CD14-positive monocyte (primary cell): ENCODE measurements around the gene FAM210B. TPM values are rescaled to one million over a fixed set of nuclear protein-coding genes. Genes with fewer than 3 reads are reported as not detected.

Experiments
- DNase-seq, 3 donors: peaks; one replicate each; pipeline ENCODE4 v3.0.0-alpha.2; 2011 to 2022
- H2AFZ ChIP-seq: 2 replicates; pipeline ENCODE4 v1.6.0; 2012; ENCODE audit warnings: mild to moderate bottlenecking, low read depth, low read length, inconsistent platforms; ENCODE audit not compliant: insufficient read depth, poor library complexity, severe bottlenecking
- H3K27ac ChIP-seq, 2 donors: 1 replicate in 1 of 2; 2 replicates in 1 of 2; pipeline ENCODE4 v1.5.1; 2012 to 2013; ENCODE audit warnings: low read length in 2 of 2, control low read depth in 1 of 2, inconsistent platforms in 1 of 2, low read depth in 1 of 2, mild to moderate bottlenecking in 1 of 2
- H3K27me3 ChIP-seq, 2 donors: one replicate each; pipeline versions ENCODE4 v1.6.0 to v1.6.1; 2011 to 2013; ENCODE audit warnings: low read length in 2 of 2; ENCODE audit not compliant: control insufficient read depth in 2 of 2, insufficient read depth in 2 of 2
- H3K36me3 ChIP-seq, 2 donors: replicated peaks in 1 of 2; 1 replicate in 1 of 2; 2 replicates in 1 of 2; pipeline versions ENCODE4 v1.5.1 to v1.6.1; 2012 to 2013; ENCODE audit warnings: low read length in 2 of 2, control low read depth in 1 of 2, inconsistent platforms in 1 of 2, mild to moderate bottlenecking in 1 of 2; ENCODE audit not compliant: insufficient read depth in 2 of 2, control insufficient read depth in 1 of 2
- H3K4me1 ChIP-seq, 2 donors: 1 replicate in 1 of 2; 2 replicates in 1 of 2; pipeline versions ENCODE4 v1.5.1 to v1.6.1; 2012 to 2013; ENCODE audit warnings: low read length in 2 of 2, control low read depth in 1 of 2, inconsistent platforms in 1 of 2, mild to moderate bottlenecking in 1 of 2, moderate library complexity in 1 of 2; ENCODE audit not compliant: insufficient read depth in 2 of 2, control insufficient read depth in 1 of 2
- H3K4me2 ChIP-seq: replicated peaks from 2 replicates; pipeline ENCODE3; 2012; ENCODE audit warnings: low read length, moderate library complexity, mild to moderate bottlenecking; ENCODE audit not compliant: poor library complexity, severe bottlenecking; ENCODE audit errors: extremely low read depth
- H3K4me3 ChIP-seq, 3 experiments: fragments of 200-600 bp in 1 of 3; sonication (generic) in 1 of 3; replicated peaks in 1 of 3; 1 replicate in 2 of 3; 2 replicates in 1 of 3; pipeline ENCODE4 v1.5.1; 2011 to 2013; ENCODE audit warnings: low read length in 3 of 3, mild to moderate bottlenecking in 3 of 3, control low read depth in 2 of 3, low read depth in 2 of 3, inconsistent platforms in 1 of 3, moderate library complexity in 1 of 3
- H3K79me2 ChIP-seq: 2 replicates; pipeline ENCODE4 v1.6.0; 2012; ENCODE audit warnings: mild to moderate bottlenecking, control low read depth, inconsistent platforms, low read length, moderate library complexity; ENCODE audit not compliant: insufficient read depth
- H3K9ac ChIP-seq: 2 replicates; pipeline ENCODE4 v1.6.0; 2017; ENCODE audit warnings: low read length, mild to moderate bottlenecking; ENCODE audit not compliant: insufficient read depth, poor library complexity, severe bottlenecking
- H3K9me3 ChIP-seq, 2 donors: replicated peaks in 1 of 2; 1 replicate in 1 of 2; 2 replicates in 1 of 2; pipeline versions ENCODE4 v1.5.1 to v1.6.1; 2012 to 2013; ENCODE audit warnings: low read length in 2 of 2, control low read depth in 1 of 2; ENCODE audit not compliant: control insufficient read depth in 1 of 2, insufficient read depth in 1 of 2
- H4K20me1 ChIP-seq: 2 replicates; pipeline ENCODE4 v1.6.0; 2012; ENCODE audit warnings: mild to moderate bottlenecking, low read length, control low read depth, moderate library complexity; ENCODE audit not compliant: insufficient read depth
- H3K27ac Mint-ChIP-seq, 7 donors: one replicate each; pipeline ENCODE4 v1.8.0; 2020; ENCODE audit warnings: mild to moderate bottlenecking in 7 of 7, mixed read lengths in 7 of 7, moderate library complexity in 6 of 7, inconsistent platforms in 2 of 7
- H3K27me3 Mint-ChIP-seq, 3 donors: one replicate each; pipeline ENCODE4 v1.8.0; 2021 to 2022; ENCODE audit warnings: low read depth in 3 of 3, mild to moderate bottlenecking in 3 of 3, mixed read lengths in 3 of 3, moderate library complexity in 3 of 3, inconsistent platforms in 1 of 3
- H3K36me3 Mint-ChIP-seq, 2 donors: one replicate each; pipeline ENCODE4 v1.8.0; 2020; ENCODE audit warnings: mixed read lengths in 2 of 2, inconsistent platforms in 1 of 2, mild to moderate bottlenecking in 1 of 2
- H3K4me1 Mint-ChIP-seq: one replicate; pipeline ENCODE4 v1.8.0; 2020; ENCODE audit warnings: mild to moderate bottlenecking, mixed read lengths
- H3K4me3 Mint-ChIP-seq, 2 donors: one replicate each; pipeline ENCODE4 v1.8.0; 2020; ENCODE audit warnings: mild to moderate bottlenecking in 2 of 2, mixed read lengths in 2 of 2, moderate library complexity in 1 of 2
- H3K9me3 Mint-ChIP-seq, 7 donors: one replicate each; pipeline ENCODE4 v1.8.0; 2020 to 2022; ENCODE audit warnings: mixed read lengths in 7 of 7, mild to moderate bottlenecking in 6 of 7, moderate library complexity in 6 of 7, inconsistent platforms in 2 of 7
- WGBS: methylation state at CpG from one replicate; pipeline ENCODE4 v1.1.5; 2013; ENCODE audit warnings: missing lambda C conversion rate; ENCODE audit not compliant: insufficient coverage; 5-methylcytosine and 5-hydroxymethylcytosine counted together
- intact Hi-C, 2 donors: fragments of 100-400 bp; cut with micrococcal nuclease; formaldehyde crosslinking; loops; one replicate each; pipeline versions ENCODE4 v1.15.0 to v1.15.1; 2023
- polyA plus RNA-seq, 3 donors: library from polyadenylated mRNA; depleted of rRNA in 1 of 3; unstranded in 2 of 3; stranded (reverse) in 1 of 3; fragments of 300-500 nt in 2 of 3; fragments of >200 nt in 1 of 3; fragmentation: Illumina TruSeq in 2 of 3; gene quantifications; 1 replicate in 2 of 3; 2 replicates in 1 of 3; pipeline ENCODE4 v1.2.3, GENCODE V29; 2012 to 2021
- TF ChIP-seq, protein P1 (sequence below): fragments of 200-600 bp; IDR thresholded peaks from one replicate; pipeline ENCODE4 v1.8.0; 2022; ENCODE audit warnings: antibody characterized with exemption, mild to moderate bottlenecking

The FAM210B gene
- polyA plus RNA-seq, 3 donors = 15.2 to 41.3 (median 34.5) TPM

DNA sequence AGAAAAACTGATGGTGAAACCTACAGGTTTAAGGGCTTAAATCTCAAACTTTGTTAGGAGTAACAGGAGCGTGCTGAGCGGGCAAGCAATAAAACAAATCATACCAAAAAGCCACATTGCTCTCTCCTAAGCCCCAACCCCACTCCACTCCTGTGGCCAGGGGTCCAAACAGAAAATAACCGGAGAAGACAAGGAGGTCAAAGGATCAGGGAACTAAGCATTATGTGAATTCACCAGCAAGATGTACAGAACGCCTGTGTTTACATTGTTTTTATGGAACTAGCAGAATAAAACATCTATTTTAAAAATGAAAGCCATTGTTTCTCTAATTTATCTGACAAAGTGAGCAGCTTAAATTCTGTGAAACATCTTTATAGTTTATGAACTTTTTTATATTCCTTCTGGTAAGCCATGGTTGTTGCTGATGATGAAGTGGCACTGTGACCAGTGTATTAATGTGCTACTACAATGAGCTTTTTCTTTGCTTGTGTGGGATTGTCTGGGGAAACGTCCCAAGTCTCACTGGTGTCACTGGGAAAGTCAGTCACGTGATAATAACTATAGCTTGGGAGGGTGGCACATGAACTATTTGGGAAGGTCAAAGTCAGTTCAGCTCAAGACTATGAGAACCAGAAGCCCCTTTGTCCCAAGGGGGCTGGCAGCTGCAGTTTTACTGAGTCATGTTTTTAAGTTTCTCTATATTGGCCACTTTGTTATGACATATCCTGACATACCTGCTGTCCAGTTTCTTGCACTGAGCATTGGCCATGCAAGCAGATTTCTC is 9.8 kb downstream of the FAM210B start:
- H3K27me3 Mint-ChIP-seq = no peaks in the 10 kb centered on the region
- intact Hi-C loops = no loop called here
- WGBS = 100% methylated on average over 2 of the region's 6 CpGs

DNA sequence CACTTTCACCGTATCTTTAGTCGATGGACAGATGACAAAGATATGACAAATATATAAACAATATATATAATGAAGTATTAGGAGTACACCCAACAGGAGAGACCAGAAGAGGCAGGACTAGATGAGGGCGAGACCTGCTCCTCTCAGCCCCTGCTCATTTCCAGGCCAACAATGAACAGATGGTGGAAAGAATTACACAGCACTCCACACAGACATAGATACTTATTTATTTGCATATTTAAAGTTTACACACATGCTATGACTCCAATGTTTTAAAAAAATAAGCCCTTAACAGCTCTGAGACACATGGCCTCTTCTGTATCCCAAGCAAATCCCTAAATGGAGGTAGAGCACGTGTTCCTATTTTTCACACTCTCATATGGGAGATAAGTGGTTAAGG is 10.4 kb downstream of the FAM210B start:
- peaks cover 38 to 80% of the 10 kb centered on the region in 2 donors for H3K36me3 ChIP-seq
- H3K9me3 ChIP-seq = no peaks in the 10 kb centered on the region
- Mint-ChIP-seq H3K27me3 (no peaks in the 10 kb centered on the region), H3K4me3 (no peak overlapping the region), H3K4me1 (peaks cover 9% of the 10 kb centered on the region), H3K9me3 (no peaks in the 10 kb centered on the region), H3K27ac (peak overlapping the region in 3 of 7 donors; percentile 16 to 57 (median 45)), H3K36me3 (peaks cover 58 to 80% of the 10 kb centered on the region in 2 donors)
- no peak overlapping the region for H3K9ac ChIP-seq
- no peak overlapping the region for H3K4me3 ChIP-seq
- no peak overlapping the region for H3K27ac ChIP-seq
- TF ChIP-seq, protein P1, sequence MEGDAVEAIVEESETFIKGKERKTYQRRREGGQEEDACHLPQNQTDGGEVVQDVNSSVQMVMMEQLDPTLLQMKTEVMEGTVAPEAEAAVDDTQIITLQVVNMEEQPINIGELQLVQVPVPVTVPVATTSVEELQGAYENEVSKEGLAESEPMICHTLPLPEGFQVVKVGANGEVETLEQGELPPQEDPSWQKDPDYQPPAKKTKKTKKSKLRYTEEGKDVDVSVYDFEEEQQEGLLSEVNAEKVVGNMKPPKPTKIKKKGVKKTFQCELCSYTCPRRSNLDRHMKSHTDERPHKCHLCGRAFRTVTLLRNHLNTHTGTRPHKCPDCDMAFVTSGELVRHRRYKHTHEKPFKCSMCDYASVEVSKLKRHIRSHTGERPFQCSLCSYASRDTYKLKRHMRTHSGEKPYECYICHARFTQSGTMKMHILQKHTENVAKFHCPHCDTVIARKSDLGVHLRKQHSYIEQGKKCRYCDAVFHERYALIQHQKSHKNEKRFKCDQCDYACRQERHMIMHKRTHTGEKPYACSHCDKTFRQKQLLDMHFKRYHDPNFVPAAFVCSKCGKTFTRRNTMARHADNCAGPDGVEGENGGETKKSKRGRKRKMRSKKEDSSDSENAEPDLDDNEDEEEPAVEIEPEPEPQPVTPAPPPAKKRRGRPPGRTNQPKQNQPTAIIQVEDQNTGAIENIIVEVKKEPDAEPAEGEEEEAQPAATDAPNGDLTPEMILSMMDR = no peak
- H3K27me3 ChIP-seq = no peaks in the 10 kb centered on the region
- peaks cover 5 to 9% of the 10 kb centered on the region in 2 donors for H3K4me1 ChIP-seq
- intact Hi-C loops = no loop called here
- no peak overlapping the region for H2AFZ ChIP-seq
- H4K20me1 ChIP-seq = no peaks in the 10 kb centered on the region
- no peak overlapping the region for H3K4me2 ChIP-seq
- peaks cover 25% of the 10 kb centered on the region for H3K79me2 ChIP-seq
- WGBS = no CpG with 5 or more reads among the region's 4 CpGs
- no peak for DNase-seq

More for the DNA sequence above, 9.8 kb downstream of the FAM210B start:
- no peak overlapping the region for H3K4me3 Mint-ChIP-seq
- no peak overlapping the region for H2AFZ ChIP-seq
- no peaks in the 10 kb centered on the region for H4K20me1 ChIP-seq
- no peak for DNase-seq
- TF ChIP-seq, protein P1 = no peak
- peaks cover 38 to 80% of the 10 kb centered on the region in 2 donors for H3K36me3 ChIP-seq
- H3K27ac ChIP-seq = no peak overlapping the region
- peaks cover 58 to 80% of the 10 kb centered on the region in 2 donors for H3K36me3 Mint-ChIP-seq
- H3K9me3 Mint-ChIP-seq = no peaks in the 10 kb centered on the region
- H3K4me1 ChIP-seq = peaks cover 2% of the 10 kb centered on the region in 2 donors
- no peak overlapping the region for H3K4me3 ChIP-seq
- H3K27ac Mint-ChIP-seq = peak overlapping the region in 3 of 7 donors; percentile 16 to 73 (median 22)
- no peak overlapping the region for H3K9ac ChIP-seq
- H3K79me2 ChIP-seq = peaks cover 22% of the 10 kb centered on the region
- peaks cover 6% of the 10 kb centered on the region for H3K4me1 Mint-ChIP-seq
- H3K27me3 ChIP-seq = no peaks in the 10 kb centered on the region
- no peaks in the 10 kb centered on the region for H3K9me3 ChIP-seq
- H3K4me2 ChIP-seq = no peak overlapping the region
